Keratinocyte (primary cell): ENCODE results near the gene PAFAH1B2. TPM values are rescaled to one million over a fixed set of nuclear protein-coding genes. Genes with fewer than 3 reads are reported as not detected.

Experiments used
- DNase-seq: peaks from one replicate; pipeline ENCODE4 v3.0.0-alpha.2; 2011; ENCODE audit warnings: low read depth, missing footprints, low spot score
- FAIRE-seq: peaks from 2 replicates; lab custom pipeline; 2011; peaks lifted over from hg19 to GRCh38; lab: Jason Lieb, UNC
- H2AFZ ChIP-seq: 2 replicates; pipeline ENCODE4 v1.6.0; 2012; ENCODE audit warnings: low read length, control low read depth, inconsistent platforms; ENCODE audit not compliant: control insufficient read depth
- H3K27ac ChIP-seq: 2 replicates; pipeline ENCODE4 v1.5.1; 2011; ENCODE audit warnings: low read length; ENCODE audit not compliant: control insufficient read depth, insufficient read depth
- H3K27me3 ChIP-seq: 3 replicates; pipeline ENCODE4 v1.6.0; 2011; ENCODE audit warnings: low read length; ENCODE audit not compliant: control insufficient read depth, insufficient read depth; ENCODE audit errors: extremely low read depth
- H3K36me3 ChIP-seq, 2 experiments: 2 replicates in 1 of 2; 3 replicates in 1 of 2; pipeline ENCODE4 v1.5.1; 2011; ENCODE audit warnings: low read length in 2 of 2, mild to moderate bottlenecking in 1 of 2; ENCODE audit not compliant: control insufficient read depth in 2 of 2, insufficient read depth in 2 of 2; ENCODE audit errors: extremely low read depth in 1 of 2
- H3K4me1 ChIP-seq: 3 replicates; pipeline ENCODE4 v1.5.1; 2011; ENCODE audit warnings: low read length; ENCODE audit not compliant: control insufficient read depth, insufficient read depth; ENCODE audit errors: extremely low read depth
- H3K4me2 ChIP-seq: 3 replicates; pipeline ENCODE4 v1.6.0; 2011; ENCODE audit warnings: low read depth, low read length; ENCODE audit not compliant: control insufficient read depth, insufficient read depth; ENCODE audit errors: extremely low read depth
- H3K4me3 ChIP-seq, 3 experiments: fragments of 200-600 bp in 1 of 3; sonication (generic) in 1 of 3; 2 replicates in 2 of 3; 3 replicates in 1 of 3; pipeline ENCODE4 v1.5.1; 2011 to 2016; ENCODE audit warnings: low read length in 3 of 3, mild to moderate bottlenecking in 3 of 3, control low read depth in 2 of 3, inconsistent platforms in 1 of 3, low read depth in 1 of 3, mixed read lengths in 1 of 3, mixed run types in 1 of 3, moderate library complexity in 1 of 3; ENCODE audit not compliant: control insufficient read depth in 2 of 3, insufficient read depth in 2 of 3; ENCODE audit errors: extremely low read depth in 1 of 3
- H3K79me2 ChIP-seq: 2 replicates; pipeline ENCODE4 v1.6.0; 2012; ENCODE audit warnings: low read length; ENCODE audit not compliant: control insufficient read depth, insufficient read depth
- H3K9ac ChIP-seq: 3 replicates; pipeline ENCODE4 v1.6.0; 2011; ENCODE audit warnings: low read length; ENCODE audit not compliant: control insufficient read depth, insufficient read depth; ENCODE audit errors: extremely low read depth
- H3K9me1 ChIP-seq: 3 replicates; pipeline ENCODE4 v1.6.0; 2011; ENCODE audit warnings: low read length; ENCODE audit not compliant: control insufficient read depth, insufficient read depth; ENCODE audit errors: extremely low read depth
- H3K9me3 ChIP-seq: 2 replicates; pipeline ENCODE4 v1.5.1; 2012; ENCODE audit warnings: low read depth, low read length; ENCODE audit not compliant: control insufficient read depth
- H4K20me1 ChIP-seq: 3 replicates; pipeline ENCODE4 v1.6.0; 2011; ENCODE audit warnings: low read length; ENCODE audit not compliant: control insufficient read depth, insufficient read depth; ENCODE audit errors: extremely low read depth
- CTCF ChIP-seq, 3 experiments: IDR thresholded peaks in 1 of 3; conservative IDR thresholded peaks in 1 of 3; optimal IDR thresholded peaks in 1 of 3; 2 replicates in 2 of 3; 3 replicates in 1 of 3; pipeline versions ENCODE3 to v1.5.1; 2011; ENCODE audit warnings: low read length in 3 of 3, mild to moderate bottlenecking in 3 of 3, moderate library complexity in 2 of 3, control low read depth in 1 of 3, inconsistent platforms in 1 of 3; ENCODE audit not compliant: insufficient read depth in 2 of 3; ENCODE audit errors: extremely low read depth in 1 of 3
- EZH2 ChIP-seq: IDR thresholded peaks from one replicate; pipeline ENCODE4 v1.6.1; 2012; ENCODE audit warnings: inconsistent platforms, mild to moderate bottlenecking, low read length, moderate library complexity
- dilution Hi-C: fragments of 300-500 bp; cut with MboI; formaldehyde crosslinking; loops from one replicate; pipeline ENCODE4 v1.7.0; 2020; ENCODE audit warnings: low sequenced_read_pairs; ENCODE audit not compliant: extremely low pct_ligation_motif_present
- polyA plus RNA-seq, 5 experiments: library from polyadenylated mRNA; depleted of rRNA in 3 of 5; stranded (reverse) in 3 of 5; stranded (forward) in 1 of 5; unstranded in 1 of 5; fragments of >200 nt; gene quantifications; 1 replicate in 1 of 5; 2 replicates in 3 of 5; 3 replicates in 1 of 5; pipeline versions ENCODE4 v1.2.1 to v1.2.3, GENCODE V29; 2011 to 2012; ENCODE audit warnings: missing spikeins in 2 of 5, low read depth in 1 of 5, low replicate concordance in 1 of 5

PAFAH1B2 gene
- polyA plus RNA-seq, 1 donor (not counting 4 experiments of a cell fraction or from before 2014, with no cell fraction given), result 76.4 TPM

DNA sequence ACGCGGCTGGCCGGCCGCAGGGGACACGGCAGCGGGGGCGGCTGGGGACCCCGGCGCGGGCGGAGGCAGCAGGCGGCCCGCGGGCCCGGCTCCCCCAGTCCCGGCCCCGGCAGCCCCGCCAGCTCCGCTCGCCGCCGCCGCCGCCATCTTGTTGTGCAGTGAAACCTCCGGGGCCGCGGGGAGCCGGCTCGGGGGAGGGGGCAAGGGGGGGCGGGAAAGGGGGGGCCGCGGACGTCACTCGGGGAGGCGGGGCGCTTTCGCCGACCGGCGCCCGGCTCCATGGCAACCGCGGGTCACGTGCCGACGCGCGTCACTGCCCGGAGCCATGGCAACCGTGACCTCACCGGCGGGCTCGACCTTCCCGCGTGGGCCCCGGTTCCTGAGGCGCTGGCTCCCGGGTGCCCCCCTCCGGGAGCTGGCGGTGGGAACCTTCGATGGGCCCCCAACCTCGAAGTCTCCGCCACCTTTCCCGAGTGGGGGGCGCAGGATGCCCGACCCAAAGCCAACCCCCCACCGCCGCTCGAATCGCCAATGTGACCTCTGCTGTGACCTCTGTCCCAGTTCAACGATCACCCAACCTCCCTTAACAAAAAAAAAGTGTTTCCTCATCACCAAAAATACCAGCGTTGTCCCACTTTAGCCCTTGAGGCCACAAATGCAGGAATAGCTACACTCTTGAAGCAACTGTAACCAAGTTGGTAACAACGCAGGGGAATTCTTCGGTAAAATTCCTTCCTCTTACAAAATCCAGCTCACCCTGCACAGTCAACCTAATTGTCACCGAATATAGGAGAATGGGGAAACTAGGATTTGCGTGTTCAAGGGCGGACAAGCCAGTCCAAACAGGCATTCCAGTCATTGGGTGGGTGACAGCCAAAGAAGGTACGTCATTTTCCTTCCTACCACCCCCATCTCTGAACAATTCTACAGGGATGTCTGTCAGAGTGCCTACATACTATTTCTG lies 45.5 kb upstream of the PAFAH1B2 start, which contains the start of gene SIK3:
TSS of gene SIK3 (minus strand) at position 160 of the 964 bp plus-strand sequence. CDS start at position 147, 13 bp downstream.
- H3K4me3 ChIP-seq, result peak within 1 kb of the TSS; percentile 85 to 95 (median 93)
- no peaks in the 10 kb centered on the region for H3K9me3 ChIP-seq
- dilution Hi-C loops, result no loop called here
- FAIRE-seq (peak; percentile 9), DNase-seq (no peak)
- H3K36me3 ChIP-seq, result no peaks in the 10 kb centered on the region
- peak within 1 kb of the TSS; percentile 59 for H2AFZ ChIP-seq
- peaks cover 45% of the 10 kb centered on the region for H3K79me2 ChIP-seq
- H4K20me1 ChIP-seq, result peaks cover 2% of the 10 kb centered on the region
- peaks cover 5% of the 10 kb centered on the region for H3K9me1 ChIP-seq
- peak within 1 kb of the TSS; percentile 89 for H3K27ac ChIP-seq
- peak within 1 kb of the TSS; percentile 92 for H3K9ac ChIP-seq
- H3K4me1 ChIP-seq, result peaks cover 36% of the 10 kb centered on the region
- H3K27me3 ChIP-seq, result no peaks in the 10 kb centered on the region
- peak within 1 kb of the TSS; percentile 84 for H3K4me2 ChIP-seq
- TF ChIP-seq EZH2 (no peak), CTCF (optimal IDR thresholded peaks at IDR 0.05 in 1 of 3, IDR thresholded peaks at IDR 0.05 in 1 of 3, conservative IDR thresholded peaks at IDR 0.05 in 1 of 3; ENCODE audit: extremely low read depth in 1 of 3, insufficient read depth in 2 of 3, low read length in 3 of 3) (peak in 1 of 3 experiments; percentile 60)

DNA sequence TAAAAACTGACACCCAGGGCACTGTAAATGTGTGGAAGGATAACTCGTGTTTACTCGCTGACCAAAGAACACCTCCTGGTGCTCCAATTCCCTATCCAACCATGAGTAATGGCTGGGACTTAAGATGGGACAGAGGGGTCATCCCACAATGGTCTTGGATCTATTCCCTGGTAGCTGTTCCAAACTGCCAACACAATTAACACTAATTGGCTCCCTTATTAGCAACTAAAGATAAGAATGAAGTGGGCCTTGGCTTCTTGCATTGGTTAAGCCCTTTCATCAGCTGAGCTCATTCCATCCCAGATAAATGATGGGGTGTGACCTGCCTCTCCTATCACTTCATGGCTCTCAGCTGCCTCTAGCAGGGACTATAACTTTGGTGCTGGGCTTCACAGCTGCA lies 44.4 kb upstream of the PAFAH1B2 start:
- dilution Hi-C loops, result no loop called here
- H3K27me3 ChIP-seq, result no peaks in the 10 kb centered on the region
- H2AFZ ChIP-seq, result no peak overlapping the region
- no peaks in the 10 kb centered on the region for H3K9me3 ChIP-seq
- TF ChIP-seq CTCF (optimal IDR thresholded peaks at IDR 0.05 in 1 of 3, IDR thresholded peaks at IDR 0.05 in 1 of 3, conservative IDR thresholded peaks at IDR 0.05 in 1 of 3; ENCODE audit: extremely low read depth in 1 of 3, insufficient read depth in 2 of 3, low read length in 3 of 3), result no peak
- TF ChIP-seq EZH2, result no peak
- DNase-seq (no peak), FAIRE-seq (no peak)
- H3K9me1 ChIP-seq, result peaks cover 2% of the 10 kb centered on the region
- no peaks in the 10 kb centered on the region for H3K36me3 ChIP-seq
- no peak overlapping the region for H3K27ac ChIP-seq
- peaks cover 30% of the 10 kb centered on the region for H3K4me1 ChIP-seq
- H3K79me2 ChIP-seq, result peaks cover 34% of the 10 kb centered on the region
- no peak overlapping the region for H3K4me2 ChIP-seq
- no peak overlapping the region for H3K9ac ChIP-seq
- H4K20me1 ChIP-seq, result peaks cover 2% of the 10 kb centered on the region
- H3K4me3 ChIP-seq, result no peak overlapping the region
